Left lung (tissue), 10 donors: ENCODE data around the gene FAT1. TPM values are rescaled to one million over a fixed set of nuclear protein-coding genes. Genes with fewer than 3 reads are reported as not detected.

ENCODE experiments used
- ATAC-seq: fragments of 200-7000 bp; cut with Tn5 transposase; one replicate; pipeline ENCODE4 v1.9.1; 2020; ENCODE audit warnings: moderate library complexity
- DNase-seq, 4 donors: peaks; one replicate each; pipeline ENCODE4 v3.0.0-alpha.2; 2013 to 2020
- H3K27ac ChIP-seq, 2 donors: fragments of 200-600 bp; sonication (generic) in 1 of 2; one replicate each; pipeline versions ENCODE4 v1.5.0 to v1.8.0; 2020 to 2021
- H3K27me3 ChIP-seq, 2 donors: fragments of 200-600 bp; sonication (generic) in 1 of 2; one replicate each; pipeline versions ENCODE4 v1.5.0 to v1.8.0; 2020 to 2021
- H3K36me3 ChIP-seq, 2 donors: fragments of 200-600 bp; sonication (generic) in 1 of 2; one replicate each; pipeline versions ENCODE4 v1.5.0 to v1.8.0; 2020 to 2021
- H3K4me1 ChIP-seq, 2 donors: fragments of 200-600 bp; one replicate each; pipeline ENCODE4 v1.8.0; 2021
- H3K4me3 ChIP-seq, 2 donors: fragments of 200-600 bp; sonication (generic) in 1 of 2; one replicate each; pipeline versions ENCODE4 v1.5.0 to v1.8.0; 2020 to 2021; ENCODE audit warnings: mild to moderate bottlenecking in 1 of 2
- H3K9me3 ChIP-seq, 2 donors: fragments of 200-600 bp; sonication (generic) in 1 of 2; one replicate each; pipeline versions ENCODE4 v1.5.0 to v1.8.0; 2020 to 2021
- intact Hi-C, 2 donors: fragments of 100-400 bp; cut with DNase I; formaldehyde crosslinking; loops; one replicate each; pipeline versions ENCODE4 v1.11.2 to v1.14.2; 2022
- polyA plus RNA-seq, 6 donors: library from polyadenylated mRNA; unstranded; fragments of 120-200 nt; gene quantifications; one replicate each; pipeline ENCODE4 v1.2.1, GENCODE V29; 2013; ENCODE audit not compliant: insufficient read length in 6 of 6
- total RNA-seq, 2 donors: library from RNA; stranded (reverse); fragmentation: NEBNext Ultra II Directional; extraction: Animal tissue kit (Norgen Biotek cat#: 25700); gene quantifications; one replicate each; pipeline ENCODE4 v1.2.1, GENCODE V29; 2021
- TF ChIP-seq, protein P1 (sequence below), 2 donors: fragments of 200-600 bp; sonication (generic) in 1 of 2; IDR thresholded peaks; one replicate each; pipeline versions ENCODE4 v1.5.0 to v1.8.0; 2021; ENCODE audit warnings: antibody characterized with exemption in 2 of 2
- donor health status: DM: no; HTN: yes; CAD: no.
- donor health status: DM: no; HTN: no; CAD: no.

The FAT1 gene
- total and polyA plus RNA-seq, 8 donors, result 70.3 to 278 (median 232) TPM

DNA sequence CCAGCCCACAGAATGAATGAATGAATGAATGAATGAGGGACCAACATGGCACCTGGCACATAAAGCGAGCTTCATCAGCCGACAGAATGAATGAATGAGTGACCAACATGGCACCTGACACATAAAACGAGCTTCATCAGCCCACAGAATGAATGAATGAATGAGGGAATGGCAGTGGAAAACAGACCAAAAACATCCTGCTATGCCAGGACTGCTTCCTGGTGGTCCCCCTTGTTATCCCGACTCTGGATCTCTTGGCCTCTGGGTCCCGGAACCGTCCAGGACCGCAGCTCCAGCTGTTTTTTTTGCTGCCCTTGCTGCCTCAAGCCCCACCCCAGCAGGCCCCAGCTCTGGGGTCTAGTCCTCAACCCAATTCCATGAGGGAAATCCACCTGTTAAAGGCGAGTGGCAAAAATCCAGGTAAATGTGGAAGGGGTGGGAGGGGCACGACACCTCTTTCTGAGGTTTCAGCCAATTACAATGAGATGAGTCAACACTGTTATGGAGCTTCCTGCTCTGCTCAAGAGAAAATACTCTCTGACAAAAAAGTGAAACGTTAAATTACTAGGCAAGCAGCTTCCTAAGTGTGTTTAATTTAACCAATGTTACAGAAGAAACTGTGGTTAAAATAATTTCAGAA lies 96.3 kb downstream of the FAT1 start:
- Histone ChIP-seq H3K4me1 (no peaks in the 10 kb centered on the region), H3K36me3 (peaks cover 0 to 21% of the 10 kb centered on the region in 2 donors), H3K27ac (no peak overlapping the region), H3K9me3 (no peaks in the 10 kb centered on the region), H3K27me3 (no peaks in the 10 kb centered on the region), H3K4me3 (no peak overlapping the region)
- ATAC-seq (no peak), DNase-seq (no peak)
- TF ChIP-seq, protein P1, sequence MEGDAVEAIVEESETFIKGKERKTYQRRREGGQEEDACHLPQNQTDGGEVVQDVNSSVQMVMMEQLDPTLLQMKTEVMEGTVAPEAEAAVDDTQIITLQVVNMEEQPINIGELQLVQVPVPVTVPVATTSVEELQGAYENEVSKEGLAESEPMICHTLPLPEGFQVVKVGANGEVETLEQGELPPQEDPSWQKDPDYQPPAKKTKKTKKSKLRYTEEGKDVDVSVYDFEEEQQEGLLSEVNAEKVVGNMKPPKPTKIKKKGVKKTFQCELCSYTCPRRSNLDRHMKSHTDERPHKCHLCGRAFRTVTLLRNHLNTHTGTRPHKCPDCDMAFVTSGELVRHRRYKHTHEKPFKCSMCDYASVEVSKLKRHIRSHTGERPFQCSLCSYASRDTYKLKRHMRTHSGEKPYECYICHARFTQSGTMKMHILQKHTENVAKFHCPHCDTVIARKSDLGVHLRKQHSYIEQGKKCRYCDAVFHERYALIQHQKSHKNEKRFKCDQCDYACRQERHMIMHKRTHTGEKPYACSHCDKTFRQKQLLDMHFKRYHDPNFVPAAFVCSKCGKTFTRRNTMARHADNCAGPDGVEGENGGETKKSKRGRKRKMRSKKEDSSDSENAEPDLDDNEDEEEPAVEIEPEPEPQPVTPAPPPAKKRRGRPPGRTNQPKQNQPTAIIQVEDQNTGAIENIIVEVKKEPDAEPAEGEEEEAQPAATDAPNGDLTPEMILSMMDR (IDR thresholded peaks at IDR 0.05), result no peak
- intact Hi-C loops, result no loop called here

DNA sequence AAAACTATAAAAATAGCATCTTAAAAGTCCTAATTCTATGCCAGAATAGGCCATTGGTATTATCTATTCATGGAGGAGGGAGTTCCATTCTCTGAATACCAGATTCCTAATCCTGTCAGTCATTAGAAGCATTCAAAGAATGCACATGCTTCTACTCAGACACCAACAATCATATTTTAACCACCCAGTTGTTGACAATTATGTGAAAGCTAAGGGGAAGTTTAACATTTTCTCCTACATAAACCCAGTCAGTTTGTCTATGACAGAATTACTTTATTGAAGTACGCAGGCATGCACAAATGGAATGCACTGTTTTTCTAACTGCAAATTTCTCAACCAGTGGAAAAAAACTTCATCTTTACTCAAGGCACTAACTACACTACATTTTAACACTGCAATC lies 98.7 kb downstream of the FAT1 start:
- Histone ChIP-seq H3K4me1 (no peaks in the 10 kb centered on the region), H3K27me3 (no peaks in the 10 kb centered on the region), H3K36me3 (peaks cover 0 to 26% of the 10 kb centered on the region in 2 donors), H3K9me3 (no peaks in the 10 kb centered on the region), H3K4me3 (no peak overlapping the region), H3K27ac (no peak overlapping the region)
- ATAC-seq, result no peak
- intact Hi-C loops, result no loop called here
- TF ChIP-seq, protein P1 (IDR thresholded peaks at IDR 0.05), result no peak
- no peak for DNase-seq

DNA sequence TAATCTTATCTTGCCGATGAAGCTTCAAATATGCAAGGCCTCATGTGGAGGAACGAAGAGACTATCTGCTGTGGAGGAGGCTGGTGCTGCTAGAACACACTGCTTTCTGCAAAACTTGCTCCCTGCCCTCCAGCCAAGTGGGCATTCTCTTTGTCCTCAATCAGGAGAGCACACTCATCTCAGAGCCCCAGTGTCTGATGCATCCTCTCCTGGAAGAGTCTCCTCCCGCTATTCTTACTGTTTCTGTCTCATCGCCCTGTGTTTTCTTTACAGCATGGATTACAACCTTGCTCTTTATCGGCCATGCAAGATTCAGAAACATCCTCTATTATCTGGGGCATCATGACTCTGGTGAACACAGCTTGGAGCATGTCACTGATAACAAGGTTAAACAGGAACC lies 100.1 kb downstream of the FAT1 start:
- ATAC-seq, result no peak
- Histone ChIP-seq H3K27me3 (no peaks in the 10 kb centered on the region), H3K36me3 (peaks cover 0 to 29% of the 10 kb centered on the region in 2 donors), H3K27ac (no peak overlapping the region), H3K4me1 (no peaks in the 10 kb centered on the region), H3K9me3 (no peaks in the 10 kb centered on the region), H3K4me3 (no peak overlapping the region)
- TF ChIP-seq, protein P1 (IDR thresholded peaks at IDR 0.05), result no peak
- intact Hi-C loops, result no loop called here
- no peak for DNase-seq

DNA sequence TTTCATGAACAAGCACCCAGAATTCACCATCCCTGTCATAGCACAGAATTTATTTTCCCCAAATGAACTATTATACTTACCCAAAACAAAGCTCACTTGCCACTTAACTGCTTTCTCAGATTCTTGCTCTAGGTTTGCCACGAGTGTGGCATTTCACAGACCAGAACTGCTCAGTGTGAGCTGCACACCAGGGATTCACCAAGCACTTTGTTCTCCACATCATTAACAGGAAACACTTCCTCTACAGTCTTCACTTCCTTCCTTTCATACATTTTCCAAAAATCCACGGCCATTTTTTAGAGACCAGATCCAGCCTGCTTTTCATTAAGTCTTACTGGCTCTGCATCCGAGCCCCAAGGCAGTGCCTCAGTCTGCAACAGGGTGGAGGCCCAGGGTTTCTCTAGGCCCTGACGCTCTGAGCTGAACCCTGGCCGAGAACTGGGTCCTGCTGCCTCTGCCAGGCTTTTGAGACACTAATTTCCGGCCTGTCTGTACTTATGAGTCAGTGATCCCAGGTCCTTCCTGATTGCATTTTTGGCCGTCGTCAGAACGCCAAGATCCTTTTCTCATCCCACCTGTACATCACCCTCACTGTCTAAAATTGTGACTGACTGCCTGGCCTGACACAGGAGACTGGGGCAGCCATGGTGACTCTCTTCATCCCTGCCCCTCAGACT lies 100.7 kb downstream of the FAT1 start:
- no peak for ATAC-seq
- Histone ChIP-seq H3K4me3 (no peak overlapping the region), H3K36me3 (peaks cover 0 to 23% of the 10 kb centered on the region in 2 donors), H3K4me1 (no peaks in the 10 kb centered on the region), H3K27ac (no peak overlapping the region), H3K9me3 (peaks cover 0 to 2% of the 10 kb centered on the region in 2 donors), H3K27me3 (no peaks in the 10 kb centered on the region)
- TF ChIP-seq, protein P1 (IDR thresholded peaks at IDR 0.05), result no peak
- DNase-seq, result no peak
- intact Hi-C loops, result no loop called here

DNA sequence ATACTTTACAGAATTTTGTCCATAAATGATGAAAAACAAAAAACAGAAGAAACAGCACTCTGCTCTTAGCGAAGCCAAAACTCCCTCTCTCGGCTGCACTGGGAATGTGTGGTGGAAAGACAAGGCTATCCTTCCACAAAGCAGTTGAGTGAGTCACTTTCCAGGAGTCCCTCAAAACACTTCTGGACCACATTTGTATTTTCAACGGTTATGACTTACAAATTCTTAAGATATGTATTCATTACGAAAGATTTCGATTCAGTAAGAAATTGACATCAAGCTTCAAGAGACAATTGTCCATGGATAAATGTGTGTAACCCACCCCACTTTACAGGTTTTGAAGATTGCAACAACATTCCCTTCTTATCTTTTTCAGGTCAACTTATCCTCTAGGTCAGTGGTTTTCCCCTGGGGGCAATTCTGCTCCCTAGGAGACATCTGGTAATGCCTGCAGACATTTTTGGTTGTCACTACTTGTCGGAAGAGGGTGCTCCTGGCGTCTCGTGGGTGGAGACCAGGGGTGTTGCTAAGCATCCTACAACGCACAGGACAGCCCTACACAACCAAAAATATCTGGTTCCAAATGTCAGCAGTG lies 101.6 kb downstream of the FAT1 start:
- DNase-seq, result no peak
- intact Hi-C loops, result no loop called here
- TF ChIP-seq, protein P1 (IDR thresholded peaks at IDR 0.05), result no peak
- Histone ChIP-seq H3K27me3 (no peaks in the 10 kb centered on the region), H3K36me3 (peaks cover 0 to 20% of the 10 kb centered on the region in 2 donors), H3K4me3 (no peak overlapping the region), H3K9me3 (peaks cover 0 to 2% of the 10 kb centered on the region in 2 donors), H3K27ac (no peak overlapping the region), H3K4me1 (no peaks in the 10 kb centered on the region)
- peak; percentile 23 for ATAC-seq
